ENCODE data around the gene DCAF11.

The DCAF11 gene

GRCh38 chr14:24121210-24121609 lies 6.6 kb downstream of the DCAF11 start:
- DNase-seq: no peak

DNA sequence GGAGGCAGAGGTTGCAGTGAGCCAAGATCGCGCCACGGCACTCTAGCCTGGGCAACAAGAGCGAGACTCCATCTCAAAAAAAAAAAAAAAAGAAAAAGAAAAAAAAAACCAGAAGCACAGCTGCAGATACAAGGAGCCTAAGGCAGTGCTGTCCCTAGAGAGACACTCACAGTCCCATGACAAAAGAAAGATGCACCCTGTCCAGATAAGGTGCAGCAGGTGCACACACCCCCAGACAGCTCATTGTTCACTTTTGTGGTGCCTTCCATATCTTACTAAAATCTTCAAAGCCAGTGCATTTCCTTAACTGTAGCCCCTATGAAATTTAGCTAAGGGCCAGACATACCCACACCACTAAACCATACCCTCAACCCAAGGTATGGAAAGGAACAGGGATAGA lies 7.8 kb downstream of the DCAF11 start:
- DNase-seq: no peak

DNA sequence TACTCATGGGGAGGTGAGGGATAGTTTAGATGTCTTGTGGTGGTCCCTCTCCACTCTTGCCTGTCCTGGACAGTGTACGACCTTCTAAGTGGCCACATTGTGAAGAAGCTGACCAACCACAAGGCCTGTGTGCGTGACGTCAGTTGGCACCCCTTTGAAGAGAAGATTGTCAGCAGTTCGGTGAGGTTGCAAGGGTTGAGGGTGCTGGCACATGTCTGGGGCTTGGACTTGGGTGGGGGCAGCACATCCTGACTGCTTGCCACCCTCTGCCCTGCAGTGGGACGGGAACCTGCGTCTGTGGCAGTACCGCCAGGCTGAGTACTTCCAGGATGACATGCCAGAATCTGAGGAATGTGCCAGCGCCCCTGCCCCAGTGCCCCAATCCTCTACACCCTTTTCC lies 8.3 kb downstream of the DCAF11 start:
- DNase-seq: no peak

DNA sequence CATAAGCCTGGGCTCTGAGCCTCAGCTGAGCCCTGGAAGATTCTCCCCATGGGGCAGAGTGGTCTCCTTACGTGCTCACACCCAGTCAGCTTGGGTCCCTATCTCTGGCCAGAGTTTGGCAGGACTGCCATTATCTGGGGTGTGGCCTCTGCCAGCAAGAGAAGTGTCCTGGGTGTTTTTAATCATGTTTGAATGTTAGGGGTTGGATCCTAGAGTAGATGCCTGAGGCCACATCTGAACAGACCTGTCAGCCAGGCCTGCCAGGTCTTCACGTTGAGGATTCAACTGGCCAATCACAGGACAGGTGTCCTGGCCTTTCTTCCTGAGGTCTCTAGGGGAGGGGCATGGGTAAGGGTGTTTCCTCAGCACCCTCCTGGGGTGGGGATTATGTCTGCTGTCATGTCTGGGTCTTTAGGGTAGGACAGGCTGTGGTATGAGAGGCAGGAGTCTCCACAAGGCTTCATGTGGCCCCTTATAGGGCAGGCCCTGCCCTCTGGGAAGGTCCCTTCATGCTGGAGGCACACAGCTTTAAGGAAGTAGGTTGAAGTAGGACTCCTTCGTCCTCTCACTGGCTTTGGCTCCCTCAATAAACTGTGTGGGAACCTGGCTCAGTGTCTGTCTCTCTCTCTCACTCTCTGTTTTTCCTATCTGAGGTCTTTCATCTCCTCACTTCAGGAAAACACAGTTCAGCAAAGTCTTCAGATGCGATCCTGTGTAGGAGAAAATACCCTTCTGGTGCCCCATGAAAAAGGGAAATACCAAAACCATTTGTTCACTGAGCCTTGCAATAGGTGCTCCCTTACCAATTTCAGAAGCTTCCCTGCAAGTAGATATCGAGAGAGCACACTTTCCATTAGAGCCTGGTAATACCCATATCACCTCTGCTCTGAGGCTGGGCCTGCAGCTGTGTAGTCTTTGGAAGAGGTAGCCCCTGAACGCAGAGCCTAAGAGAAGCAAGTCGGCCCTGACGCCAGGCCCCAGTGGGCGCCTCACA lies 9.1 kb downstream of the DCAF11 start:
- DNase-seq: no peak

DNA sequence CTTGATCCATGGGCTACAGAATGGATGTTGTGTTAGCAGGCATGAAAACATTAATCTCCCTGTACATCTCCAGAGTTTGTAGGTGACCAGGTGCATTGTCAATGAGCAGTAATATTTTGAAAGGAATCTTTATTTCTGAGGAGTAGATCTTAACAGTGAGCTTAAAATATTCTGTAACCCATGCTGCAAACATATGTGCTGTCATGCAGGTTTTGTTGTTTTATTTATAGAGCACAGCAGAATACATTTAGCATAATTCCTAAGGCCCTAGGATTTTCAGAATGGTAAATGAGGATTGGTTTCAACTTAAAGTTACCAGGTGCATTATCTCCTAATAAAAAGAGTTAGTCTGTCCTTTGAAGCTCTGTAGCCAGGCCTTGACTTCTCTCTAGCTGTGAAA lies 12.4 kb downstream of the DCAF11 start:
- no peak for DNase-seq

DNA sequence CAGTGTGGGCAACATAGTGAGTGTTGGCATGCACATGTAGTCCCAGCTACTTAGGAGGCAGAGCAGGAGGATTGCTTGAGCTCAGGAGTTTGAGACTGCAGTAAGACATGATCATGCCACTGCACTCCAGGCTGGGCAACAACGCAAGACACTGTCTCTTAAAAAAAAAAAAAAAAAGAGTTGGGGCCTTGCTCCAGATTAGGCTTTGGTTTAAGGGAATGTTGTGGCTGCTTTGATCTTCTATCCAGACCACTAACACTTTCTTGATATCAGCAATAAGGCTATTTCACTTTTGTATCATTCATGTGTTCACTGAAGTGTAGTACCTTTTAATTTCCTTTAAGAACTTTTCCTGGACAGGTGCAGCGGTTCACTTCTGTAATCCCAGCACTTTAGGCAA lies 13.1 kb downstream of the DCAF11 start:
- DNase-seq: no peak

GRCh38 chr14:24129410-24129998 lies 14.9 kb downstream of the DCAF11 start:
- DNase-seq: no peak

GRCh38 chr14:24130380-24130716 lies 15.8 kb downstream of the DCAF11 start, which contains the start of gene FITM1:
TSS of gene FITM1 (plus strand) at chr14:24130659. CDS start at chr14:24131564, 905 bp downstream.
- DNase-seq: no peak

- no peak for DNase-seq
Observed at GRCh38 chr14:24130717-24131548, 16.4 kb downstream of the DCAF11 start.

GRCh38 chr14:24131549-24131966 lies 17.0 kb downstream of the DCAF11 start:
- DNase-seq: no peak

- no peak for DNase-seq
Observed at GRCh38 chr14:24132061-24132685, 17.6 kb downstream of the DCAF11 start.

DNA sequence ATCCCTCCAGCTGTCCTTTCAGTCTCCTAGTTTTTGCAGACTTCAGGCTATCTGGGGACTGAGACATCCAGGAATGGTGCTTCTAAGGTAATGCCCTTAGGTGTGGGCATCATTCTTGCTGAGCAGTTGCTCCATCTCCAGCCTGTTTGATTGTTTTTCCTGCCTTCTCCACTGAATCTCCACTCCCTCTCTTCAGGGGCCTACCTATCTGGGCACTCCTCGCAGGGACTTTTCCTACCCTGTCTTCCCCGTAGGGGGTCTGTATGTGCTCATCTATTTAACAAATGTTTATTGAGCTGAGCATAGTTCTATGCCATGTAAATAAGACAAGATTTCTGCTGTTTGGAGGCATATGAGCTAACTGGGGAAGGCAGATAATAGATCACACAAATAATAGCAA lies 18.4 kb downstream of the DCAF11 start:
- DNase-seq: no peak

- DNase-seq: no peak
Observed at GRCh38 chr14:24133735-24134134, 19.2 kb downstream of the DCAF11 start.

DNA sequence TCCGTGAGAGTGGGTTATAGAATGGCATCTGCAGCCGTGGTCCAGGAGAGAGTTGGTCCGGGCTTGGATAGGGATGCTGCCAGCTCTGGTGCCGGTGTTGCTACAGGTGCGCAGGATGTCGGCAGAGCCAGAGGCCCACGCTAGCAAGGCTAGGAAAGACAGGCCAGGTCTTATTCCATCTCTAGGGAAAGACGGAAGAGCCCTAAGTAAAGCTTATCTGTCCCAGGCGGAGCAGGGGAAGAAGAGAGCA lies 20.9 kb downstream of the DCAF11 start:
- DNase-seq: no peak

DNA sequence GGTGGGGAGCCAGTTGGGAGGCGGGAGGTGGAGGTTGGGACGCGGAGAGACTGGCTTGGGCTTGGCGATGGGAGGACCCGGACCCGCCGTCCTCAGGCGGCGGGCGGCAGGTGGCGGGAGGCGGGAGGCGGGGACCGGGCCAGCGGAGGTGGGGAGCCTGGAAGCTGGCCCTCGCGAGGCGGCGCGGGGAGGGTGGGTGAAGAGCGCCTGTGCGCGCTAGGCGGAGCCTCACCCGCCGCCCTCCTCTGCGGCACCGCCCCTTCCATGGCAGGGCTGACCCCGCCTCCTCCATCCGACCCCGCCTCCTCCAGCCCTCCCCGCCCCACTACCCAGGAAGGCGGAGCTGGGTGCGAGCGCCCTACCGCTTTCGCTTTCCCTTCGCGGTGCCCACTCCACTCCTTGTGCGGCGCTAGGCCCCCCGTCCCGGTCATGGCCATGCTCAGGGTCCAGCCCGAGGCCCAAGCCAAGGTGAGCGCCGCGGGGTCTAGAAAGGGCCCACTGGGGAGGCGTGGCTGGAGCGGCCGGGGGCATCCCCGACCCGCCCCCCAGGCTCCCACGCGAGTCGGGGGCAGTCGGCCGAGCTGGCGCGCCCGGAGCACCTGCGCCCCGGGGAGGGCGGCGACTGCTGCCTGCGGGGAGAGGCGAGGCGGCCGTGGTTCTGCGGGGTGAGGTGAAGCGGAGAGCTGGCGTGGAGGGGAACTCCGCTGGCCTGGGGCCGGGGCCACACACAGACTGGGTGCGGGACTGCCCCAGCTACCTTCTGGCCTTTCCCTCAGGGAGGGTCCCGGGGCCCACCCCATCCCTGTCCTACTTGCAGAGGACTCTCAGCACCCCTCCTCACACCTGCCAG lies 21.5 kb downstream of the DCAF11 start, which contains the start of gene PSME1:
TSS of gene PSME1 (plus strand) at position 361 of the 850 bp plus-strand sequence. CDS start at position 430, 69 bp downstream.
- DNase-seq: peak; percentile 29 to 94 (median 88)

DNA sequence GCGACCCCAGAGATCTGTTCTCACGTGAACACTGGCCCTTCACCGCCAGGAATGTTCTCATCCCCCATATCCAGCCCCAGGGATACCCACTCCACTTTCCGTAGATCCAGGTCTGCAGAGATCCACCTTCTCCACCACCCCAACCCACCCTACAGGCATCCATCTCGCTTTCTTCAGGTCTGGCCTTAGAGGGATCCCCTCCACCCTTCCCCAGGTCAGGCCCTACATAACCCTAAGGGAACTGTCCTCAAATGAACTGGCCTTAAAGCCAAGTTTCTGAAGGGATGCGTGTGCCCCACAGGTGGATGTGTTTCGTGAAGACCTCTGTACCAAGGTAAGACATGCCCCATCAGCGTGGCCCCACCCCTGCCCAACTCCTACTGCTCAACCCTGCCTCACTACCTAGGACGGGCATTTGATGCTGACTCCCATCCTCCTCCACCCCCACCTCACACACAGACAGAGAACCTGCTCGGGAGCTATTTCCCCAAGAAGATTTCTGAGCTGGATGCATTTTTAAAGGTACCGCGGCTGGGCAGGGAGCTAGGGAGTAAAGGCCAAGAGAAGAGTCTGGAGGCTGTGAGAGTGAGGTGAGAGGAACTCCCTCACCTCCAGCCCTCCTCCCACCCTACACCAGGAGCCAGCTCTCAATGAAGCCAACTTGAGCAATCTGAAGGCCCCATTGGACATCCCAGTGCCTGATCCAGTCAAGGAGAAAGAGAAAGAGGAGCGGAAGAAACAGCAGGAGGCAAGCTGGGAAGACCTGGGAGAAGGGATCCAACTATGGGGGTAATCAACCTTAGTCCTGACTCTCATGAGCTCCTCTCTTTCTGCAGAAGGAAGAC lies 22.3 kb downstream of the DCAF11 start:
- no peak for DNase-seq

GRCh38 chr14:24137529-24138395 lies 23.2 kb downstream of the DCAF11 start:
- DNase-seq: no peak

GRCh38 chr14:24138396-24139271 lies 24.1 kb downstream of the DCAF11 start:
- no peak for DNase-seq
